ENCODE measurements around the gene LIFR.

Gene LIFR

DNA sequence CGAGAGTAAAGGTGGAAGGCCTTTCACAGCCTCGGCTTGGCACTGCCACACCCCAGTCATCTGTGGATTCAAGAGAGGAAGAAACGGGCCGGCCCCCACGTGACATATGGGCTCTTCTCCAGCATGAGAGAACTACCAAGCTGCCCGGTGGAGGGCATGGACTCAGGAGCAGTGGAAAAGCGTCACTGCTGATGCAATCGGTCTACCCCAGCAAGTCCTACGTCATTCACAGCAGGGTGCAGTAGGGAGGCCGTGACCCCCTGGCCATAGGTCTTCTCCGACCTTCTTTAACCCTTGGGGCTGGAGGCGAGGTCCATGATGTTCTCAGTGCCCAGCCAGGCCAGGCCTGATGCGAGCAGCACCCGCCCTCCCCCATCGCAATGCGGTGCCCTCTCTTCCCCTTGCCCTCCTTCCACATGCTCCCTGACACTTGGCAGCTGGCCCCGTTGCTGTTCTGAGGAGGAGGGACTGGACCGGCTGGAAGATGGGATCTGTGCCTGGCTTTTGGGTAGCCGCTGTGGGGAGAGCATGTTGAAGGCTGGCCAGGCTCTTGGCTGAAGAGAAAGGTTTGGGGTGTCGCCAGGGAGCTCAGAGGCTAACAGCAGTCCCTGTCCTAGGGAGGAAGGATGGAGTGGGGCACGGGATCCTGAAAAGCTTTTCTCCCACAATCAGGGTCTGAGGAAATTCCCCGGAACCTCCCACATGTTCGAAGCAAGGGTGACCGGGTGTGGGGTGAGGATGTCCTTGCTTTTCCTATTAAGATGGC, 89.8 kb downstream of the LIFR start:
- Mint-ChIP-seq H3K9me3 (no peaks in the 10 kb centered on the region), H3K4me3 (no peak overlapping the region), H3K27ac (peak overlapping the region in 1 of 3 experiments; percentile 97), H3K27me3 (ENCODE audit: low read depth) (no peaks in the 10 kb centered on the region), H3K4me1 (peaks cover 8% of the 10 kb centered on the region), H3K36me3 (ENCODE audit: low read depth) (no peaks in the 10 kb centered on the region)
- TF ChIP-seq, protein P1, sequence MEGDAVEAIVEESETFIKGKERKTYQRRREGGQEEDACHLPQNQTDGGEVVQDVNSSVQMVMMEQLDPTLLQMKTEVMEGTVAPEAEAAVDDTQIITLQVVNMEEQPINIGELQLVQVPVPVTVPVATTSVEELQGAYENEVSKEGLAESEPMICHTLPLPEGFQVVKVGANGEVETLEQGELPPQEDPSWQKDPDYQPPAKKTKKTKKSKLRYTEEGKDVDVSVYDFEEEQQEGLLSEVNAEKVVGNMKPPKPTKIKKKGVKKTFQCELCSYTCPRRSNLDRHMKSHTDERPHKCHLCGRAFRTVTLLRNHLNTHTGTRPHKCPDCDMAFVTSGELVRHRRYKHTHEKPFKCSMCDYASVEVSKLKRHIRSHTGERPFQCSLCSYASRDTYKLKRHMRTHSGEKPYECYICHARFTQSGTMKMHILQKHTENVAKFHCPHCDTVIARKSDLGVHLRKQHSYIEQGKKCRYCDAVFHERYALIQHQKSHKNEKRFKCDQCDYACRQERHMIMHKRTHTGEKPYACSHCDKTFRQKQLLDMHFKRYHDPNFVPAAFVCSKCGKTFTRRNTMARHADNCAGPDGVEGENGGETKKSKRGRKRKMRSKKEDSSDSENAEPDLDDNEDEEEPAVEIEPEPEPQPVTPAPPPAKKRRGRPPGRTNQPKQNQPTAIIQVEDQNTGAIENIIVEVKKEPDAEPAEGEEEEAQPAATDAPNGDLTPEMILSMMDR (IDR thresholded peaks at IDR 0.05; ENCODE audit: unreplicated experiment in 3 of 3): no peak

DNA sequence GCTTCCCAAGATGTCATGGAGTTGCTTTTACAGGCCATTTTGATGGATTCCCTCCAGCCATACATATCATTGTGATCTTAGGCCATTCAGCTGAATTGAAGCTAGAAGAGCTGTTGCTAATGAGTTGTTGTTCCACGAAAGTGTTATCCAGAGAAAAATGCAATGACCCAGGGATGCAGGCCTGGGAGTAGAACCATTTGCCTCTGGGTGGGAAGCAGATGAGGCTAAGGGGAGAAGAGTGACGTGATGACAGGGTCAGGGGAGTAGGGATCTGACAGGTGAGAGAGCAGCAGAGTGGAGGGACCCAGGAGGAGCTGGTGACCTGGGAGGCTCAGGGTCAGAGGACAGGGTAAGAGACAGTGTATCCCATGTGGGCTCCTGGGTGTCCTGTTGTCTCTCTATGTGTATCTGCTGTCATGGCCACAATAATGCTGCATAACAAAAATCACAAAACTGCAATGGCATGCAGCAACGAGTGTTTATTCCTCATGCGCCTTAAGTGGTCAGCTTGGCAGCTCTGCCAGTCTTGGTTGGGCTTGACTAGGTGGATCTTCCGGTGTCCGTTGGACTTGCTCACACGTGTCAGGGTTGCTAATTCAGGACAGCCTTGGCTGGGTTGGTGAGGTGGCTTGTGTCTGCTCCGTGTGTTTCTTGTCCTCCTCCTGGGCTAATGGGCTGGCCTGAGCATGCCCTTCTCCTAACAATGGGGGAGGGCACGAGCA, 90.6 kb downstream of the LIFR start:
- Mint-ChIP-seq H3K4me1 (peaks cover 7% of the 10 kb centered on the region), H3K4me3 (no peak overlapping the region), H3K9me3 (no peaks in the 10 kb centered on the region), H3K27ac (peak overlapping the region in 1 of 3 experiments; percentile 97), H3K36me3 (ENCODE audit: low read depth) (no peaks in the 10 kb centered on the region), H3K27me3 (ENCODE audit: low read depth) (no peaks in the 10 kb centered on the region)
- TF ChIP-seq, protein P1 (IDR thresholded peaks at IDR 0.05; ENCODE audit: unreplicated experiment in 3 of 3): no peak

DNA sequence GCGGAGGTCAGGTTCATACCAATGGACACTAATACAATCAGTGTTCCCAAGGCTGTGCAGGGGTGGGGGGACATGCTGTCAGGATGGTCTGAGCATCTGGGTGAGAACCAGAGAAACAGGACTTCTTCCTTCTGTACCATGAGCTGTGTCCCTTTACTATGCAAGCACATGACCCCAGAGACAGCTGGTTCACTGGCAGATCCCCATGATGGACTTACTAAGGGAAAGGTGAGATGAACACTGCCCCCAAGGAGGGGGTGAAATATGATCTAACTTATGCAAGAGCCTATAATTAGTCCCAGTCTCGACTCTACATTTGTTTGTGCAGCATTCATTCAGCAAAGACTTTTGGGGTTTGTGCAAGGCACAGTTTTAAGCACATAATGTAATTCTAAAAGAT, 91.4 kb downstream of the LIFR start:
- no peaks in the 10 kb centered on the region for H3K27me3 Mint-ChIP-seq (ENCODE audit: low read depth)
- no peak overlapping the region for H3K4me3 Mint-ChIP-seq
- TF ChIP-seq, protein P1 (IDR thresholded peaks at IDR 0.05; ENCODE audit: unreplicated experiment in 3 of 3): no peak
- H3K36me3 Mint-ChIP-seq (ENCODE audit: low read depth): no peaks in the 10 kb centered on the region
- H3K4me1 Mint-ChIP-seq: peaks cover 7% of the 10 kb centered on the region
- no peak overlapping the region for H3K27ac Mint-ChIP-seq
- H3K9me3 Mint-ChIP-seq: no peaks in the 10 kb centered on the region

DNA sequence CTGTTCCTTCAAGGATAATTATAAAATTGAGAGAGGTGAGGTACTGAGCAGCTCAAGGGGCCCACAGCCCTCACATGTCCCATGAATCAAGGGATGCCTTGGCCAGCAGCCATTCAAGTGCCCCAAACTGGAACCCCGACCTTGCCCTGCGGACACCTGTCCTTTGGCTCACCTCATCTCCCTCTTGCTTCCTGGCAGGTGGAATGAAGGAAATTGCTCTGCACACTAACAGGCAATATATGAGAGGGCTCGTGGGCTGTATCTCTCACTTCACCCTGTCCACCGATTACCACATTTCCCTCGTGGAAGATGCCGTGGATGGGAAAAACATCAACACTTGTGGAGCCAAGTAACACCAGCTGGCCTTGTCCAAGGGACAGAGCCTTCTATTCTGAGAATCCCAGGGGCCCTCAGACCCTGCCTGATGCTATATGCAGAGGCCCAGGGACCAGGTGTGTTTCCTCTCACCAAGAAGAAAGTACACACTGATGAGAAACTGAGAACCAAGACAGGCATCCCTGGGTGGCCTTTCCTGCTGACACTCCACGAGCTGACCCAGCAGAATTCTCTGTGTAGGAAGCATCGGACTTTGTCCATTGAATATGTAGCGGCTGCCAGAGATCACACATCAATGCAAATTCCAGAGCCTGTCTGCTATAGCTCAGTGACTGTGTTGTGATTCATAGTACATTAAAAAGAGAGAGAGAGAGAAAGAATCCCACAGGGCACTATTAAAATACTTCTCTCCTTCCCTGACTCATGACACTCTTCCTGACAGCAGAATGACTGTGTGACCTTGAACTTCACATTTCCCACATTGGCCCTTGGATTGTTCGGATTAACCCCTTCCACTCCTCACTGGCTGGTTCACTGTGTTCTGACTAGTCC, 92.6 kb downstream of the LIFR start:
- Mint-ChIP-seq H3K27ac (no peak overlapping the region), H3K36me3 (ENCODE audit: low read depth) (no peaks in the 10 kb centered on the region), H3K9me3 (no peaks in the 10 kb centered on the region), H3K4me3 (no peak overlapping the region), H3K4me1 (peaks cover 5% of the 10 kb centered on the region), H3K27me3 (ENCODE audit: low read depth) (no peaks in the 10 kb centered on the region)
- TF ChIP-seq, protein P1 (IDR thresholded peaks at IDR 0.05; ENCODE audit: unreplicated experiment in 3 of 3): no peak

DNA sequence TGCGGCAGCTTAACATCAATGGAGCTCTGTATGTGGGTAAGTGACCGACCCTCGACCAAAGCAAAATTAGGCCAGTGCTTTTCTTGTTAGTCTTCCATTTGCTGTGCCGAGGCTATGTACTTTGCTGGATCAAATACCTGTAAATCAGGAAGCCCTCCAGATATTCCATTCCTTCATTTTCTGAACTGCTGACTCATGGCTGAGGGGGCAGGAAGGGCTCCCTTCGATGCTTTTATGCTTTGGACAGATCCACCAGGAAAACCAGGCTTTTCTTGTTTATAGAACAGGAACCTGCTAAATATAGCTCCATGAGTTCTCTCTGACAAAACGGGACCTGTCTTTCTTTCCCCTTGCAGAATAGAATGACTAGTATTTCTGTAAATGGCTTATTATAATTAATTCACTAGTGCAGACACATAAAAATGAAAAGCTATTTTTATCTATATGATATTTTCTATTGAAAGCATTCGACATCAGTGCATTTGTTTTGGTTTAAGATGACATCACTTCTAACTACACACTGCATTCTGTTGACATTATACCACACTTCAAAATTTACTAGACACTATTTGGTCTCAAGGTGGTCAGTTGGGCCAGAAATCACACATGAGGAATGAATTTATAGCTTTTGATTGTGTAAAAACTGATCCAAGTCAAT, 93.3 kb downstream of the LIFR start:
- no peak overlapping the region for H3K27ac Mint-ChIP-seq
- no peaks in the 10 kb centered on the region for H3K36me3 Mint-ChIP-seq (ENCODE audit: low read depth)
- TF ChIP-seq, protein P1 (IDR thresholded peaks at IDR 0.05; ENCODE audit: unreplicated experiment in 3 of 3): no peak
- H3K4me1 Mint-ChIP-seq: peaks cover 5% of the 10 kb centered on the region
- no peak overlapping the region for H3K4me3 Mint-ChIP-seq
- no peaks in the 10 kb centered on the region for H3K9me3 Mint-ChIP-seq
- H3K27me3 Mint-ChIP-seq (ENCODE audit: low read depth): peaks cover 3% of the 10 kb centered on the region
